IMR-90 (cell line): ENCODE results near the gene YBEY.

ENCODE experiments used
- CHD1 ChIP-seq: IDR thresholded peaks from 2 replicates; pipeline ENCODE4 v1.6.1; 2012; ENCODE audit warnings: low read depth, low read length, improper control_type of control experiment
- CTCF ChIP-seq: conservative IDR thresholded peaks from 2 replicates; pipeline ENCODE4 v1.5.1; 2012; ENCODE audit warnings: mild to moderate bottlenecking, low read depth, low read length, improper control_type of control experiment
- ELK1 ChIP-seq: fragments of 150-350 bp; IDR thresholded peaks from 2 replicates; pipeline ENCODE4 v1.6.1; 2016; ENCODE audit warnings: low read depth, mild to moderate bottlenecking, low read length, moderate library complexity, borderline replicate concordance
- FOS ChIP-seq: fragments of 150-350 bp; IDR thresholded peaks from 2 replicates; pipeline ENCODE4 v1.6.1; 2016; ENCODE audit warnings: low read depth, low read length
- MAFK ChIP-seq: IDR thresholded peaks from 2 replicates; pipeline ENCODE4 v1.6.1; 2012; ENCODE audit warnings: low read depth, low read length, improper control_type of control experiment
- MAZ ChIP-seq: IDR thresholded peaks from 2 replicates; pipeline ENCODE4 v1.6.1; 2012; ENCODE audit warnings: low read depth, mild to moderate bottlenecking, low read length, improper control_type of control experiment, moderate library complexity, borderline replicate concordance
- MXI1 ChIP-seq: IDR thresholded peaks from 2 replicates; pipeline ENCODE4 v1.6.1; 2012; ENCODE audit warnings: low read depth, mild to moderate bottlenecking, low read length, moderate library complexity, borderline replicate concordance
- NFE2L2 ChIP-seq: fragments of 150-350 bp; IDR thresholded peaks from 2 replicates; pipeline ENCODE4 v1.6.1; 2016; ENCODE audit warnings: low read depth, mild to moderate bottlenecking, low read length
- POLR2A ChIP-seq: IDR thresholded peaks from 2 replicates; pipeline ENCODE4 v1.6.1; 2012; ENCODE audit warnings: mild to moderate bottlenecking, low read depth, low read length
- RAD21 ChIP-seq: IDR thresholded peaks from 2 replicates; pipeline ENCODE4 v1.6.1; 2012; ENCODE audit warnings: low read length, improper control_type of control experiment
- RCOR1 ChIP-seq: IDR thresholded peaks from 2 replicates; pipeline ENCODE4 v1.6.1; 2012; ENCODE audit warnings: mild to moderate bottlenecking, low read length, improper control_type of control experiment; ENCODE audit not compliant: insufficient replicate concordance
- SMC3 ChIP-seq: fragments of 150-350 bp; IDR thresholded peaks from 2 replicates; pipeline ENCODE4 v1.6.1; 2016; ENCODE audit warnings: low read depth, mild to moderate bottlenecking, antibody characterized with exemption, low read length, moderate library complexity
- USF2 ChIP-seq: fragments of 150-350 bp; IDR thresholded peaks from 2 replicates; pipeline ENCODE4 v1.6.1; 2017; ENCODE audit warnings: mild to moderate bottlenecking, antibody characterized with exemption, low read length, low read depth

GRCh38 chr21:46284077-46284644, 2.0 kb upstream of the YBEY start:
- TF ChIP-seq CTCF (no peak), MAFK (no peak), POLR2A (no peak), MXI1 (no peak), RAD21 (no peak), RCOR1 (no peak), ELK1 (no peak), CHD1 (no peak), MAZ (no peak), NFE2L2 (no peak), USF2 (no peak), FOS (no peak), SMC3 (no peak)
